ENCODE data around the gene NAV3.

NAV3 gene

GRCh38 chr12:77940011-77940423 lies 109.3 kb downstream of the NAV3 start:
- DNase-seq (ENCODE audit: insufficient read length, low spot score) (no peak), FAIRE-seq (no peak)
- TF ChIP-seq PAX5 (IDR thresholded peaks at IDR 0.05; ENCODE audit: insufficient read depth, low read length, severe bottlenecking) (no peak), SPI1 (IDR thresholded peaks at IDR 0.05; ENCODE audit: low read depth, low read length) (no peak), POLR2AphosphoS5 (IDR thresholded peaks at IDR 0.05; ENCODE audit: low read depth, low read length) (no peak), POLR2A (IDR thresholded peaks at IDR 0.05; ENCODE audit: low read depth, low read length) (no peak), TAF1 (IDR thresholded peaks at IDR 0.05; ENCODE audit: low read depth, low read length) (no peak), POU2F2 (IDR thresholded peaks at IDR 0.05; ENCODE audit: low read depth, low read length) (no peak)

- DNase-seq (ENCODE audit: insufficient read length, low spot score) = no peak
- TF ChIP-seq TAF1 (IDR thresholded peaks at IDR 0.05; ENCODE audit: low read depth, low read length) (no peak), PAX5 (IDR thresholded peaks at IDR 0.05; ENCODE audit: insufficient read depth, low read length, severe bottlenecking) (no peak), POLR2A (IDR thresholded peaks at IDR 0.05; ENCODE audit: low read depth, low read length) (no peak), SPI1 (IDR thresholded peaks at IDR 0.05; ENCODE audit: low read depth, low read length) (no peak), POLR2AphosphoS5 (IDR thresholded peaks at IDR 0.05; ENCODE audit: low read depth, low read length) (no peak), POU2F2 (IDR thresholded peaks at IDR 0.05; ENCODE audit: low read depth, low read length) (no peak)
- no peak for FAIRE-seq
These were observed 109.9 kb downstream of the NAV3 start for GRCh38 chr12:77940567-77940966.

DNA sequence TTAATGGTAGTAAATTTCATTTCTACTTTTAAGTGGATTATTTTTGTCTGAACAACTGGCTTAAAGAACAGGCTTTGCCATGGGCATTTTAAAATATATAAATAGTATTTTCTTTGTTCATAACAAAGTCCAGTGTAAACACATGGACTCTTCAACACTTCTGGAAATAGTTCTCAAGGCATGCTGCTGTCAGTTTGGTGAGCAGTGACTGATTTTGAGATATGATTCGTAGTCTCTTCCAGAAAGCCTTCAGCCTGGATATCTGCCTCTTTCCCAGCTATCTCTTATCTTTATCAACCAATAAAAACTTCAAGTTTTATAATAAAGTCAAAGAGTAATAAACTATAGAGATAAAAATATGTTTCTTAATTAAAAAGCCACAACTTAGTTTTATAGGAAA lies 110.7 kb downstream of the NAV3 start:
- FAIRE-seq = no peak
- no peak for DNase-seq (ENCODE audit: insufficient read length, low spot score)
- TF ChIP-seq PAX5 (IDR thresholded peaks at IDR 0.05; ENCODE audit: insufficient read depth, low read length, severe bottlenecking) (no peak), SPI1 (IDR thresholded peaks at IDR 0.05; ENCODE audit: low read depth, low read length) (no peak), TAF1 (IDR thresholded peaks at IDR 0.05; ENCODE audit: low read depth, low read length) (no peak), POLR2AphosphoS5 (IDR thresholded peaks at IDR 0.05; ENCODE audit: low read depth, low read length) (no peak), POU2F2 (IDR thresholded peaks at IDR 0.05; ENCODE audit: low read depth, low read length) (no peak), POLR2A (IDR thresholded peaks at IDR 0.05; ENCODE audit: low read depth, low read length) (no peak)

- no peak for TF ChIP-seq POLR2AphosphoS5 (IDR thresholded peaks at IDR 0.05; ENCODE audit: low read depth, low read length)
- no peak for TF ChIP-seq POU2F2 (IDR thresholded peaks at IDR 0.05; ENCODE audit: low read depth, low read length)
- no peak for TF ChIP-seq PAX5 (IDR thresholded peaks at IDR 0.05; ENCODE audit: insufficient read depth, low read length, severe bottlenecking)
- TF ChIP-seq SPI1 (IDR thresholded peaks at IDR 0.05; ENCODE audit: low read depth, low read length) = no peak
- TF ChIP-seq POLR2A (IDR thresholded peaks at IDR 0.05; ENCODE audit: low read depth, low read length) = no peak
- no peak for TF ChIP-seq TAF1 (IDR thresholded peaks at IDR 0.05; ENCODE audit: low read depth, low read length)
These were observed 112.8 kb downstream of the NAV3 start for GRCh38 chr12:77943466-77943865.

DNA sequence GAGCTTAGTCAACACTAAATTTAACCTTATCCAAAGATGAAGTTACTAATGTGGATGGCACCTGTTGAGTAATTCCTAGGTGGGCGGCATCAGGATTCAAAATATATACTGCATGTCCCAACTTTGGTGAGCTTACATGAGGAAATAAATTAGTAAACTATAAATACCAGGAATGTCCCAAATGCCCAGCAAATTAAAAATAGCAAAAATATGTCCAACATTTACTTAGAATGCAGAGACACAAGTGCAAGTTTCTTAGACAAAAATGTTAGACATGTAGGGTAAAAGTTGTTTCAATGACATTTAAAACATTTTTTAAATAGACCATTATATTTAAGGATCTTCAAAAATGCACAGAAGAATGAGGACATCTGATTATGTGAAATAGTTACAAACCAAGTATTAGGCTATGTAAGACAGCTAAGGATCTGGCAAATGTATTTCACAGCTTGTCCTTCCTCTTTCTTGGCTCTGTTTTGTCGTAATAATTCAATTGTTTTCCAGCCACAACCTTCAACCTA lies 115.9 kb downstream of the NAV3 start:
- DNase-seq (ENCODE audit: insufficient read length, low spot score) = no peak
- TF ChIP-seq POLR2AphosphoS5 (IDR thresholded peaks at IDR 0.05; ENCODE audit: low read depth, low read length) (no peak), SPI1 (IDR thresholded peaks at IDR 0.05; ENCODE audit: low read depth, low read length) (no peak), TAF1 (IDR thresholded peaks at IDR 0.05; ENCODE audit: low read depth, low read length) (no peak), POU2F2 (IDR thresholded peaks at IDR 0.05; ENCODE audit: low read depth, low read length) (no peak), POLR2A (IDR thresholded peaks at IDR 0.05; ENCODE audit: low read depth, low read length) (no peak), PAX5 (IDR thresholded peaks at IDR 0.05; ENCODE audit: insufficient read depth, low read length, severe bottlenecking) (no peak)
- FAIRE-seq = no peak

More at GRCh38 chr12:77943466-77943865, 112.8 kb downstream of the NAV3 start:
- FAIRE-seq = no peak
- DNase-seq (ENCODE audit: insufficient read length, low spot score) = no peak

GRCh38 chr12:77947330-77947729 lies 116.6 kb downstream of the NAV3 start:
- FAIRE-seq = no peak
- TF ChIP-seq TAF1 (IDR thresholded peaks at IDR 0.05; ENCODE audit: low read depth, low read length) (no peak), PAX5 (IDR thresholded peaks at IDR 0.05; ENCODE audit: insufficient read depth, low read length, severe bottlenecking) (no peak), POLR2A (IDR thresholded peaks at IDR 0.05; ENCODE audit: low read depth, low read length) (no peak), POLR2AphosphoS5 (IDR thresholded peaks at IDR 0.05; ENCODE audit: low read depth, low read length) (no peak), SPI1 (IDR thresholded peaks at IDR 0.05; ENCODE audit: low read depth, low read length) (no peak), POU2F2 (IDR thresholded peaks at IDR 0.05; ENCODE audit: low read depth, low read length) (no peak)
- DNase-seq (ENCODE audit: insufficient read length, low spot score) = no peak

GRCh38 chr12:77947746-77948145 lies 117.1 kb downstream of the NAV3 start:
- FAIRE-seq (no peak), DNase-seq (ENCODE audit: insufficient read length, low spot score) (no peak)
- TF ChIP-seq POLR2AphosphoS5 (IDR thresholded peaks at IDR 0.05; ENCODE audit: low read depth, low read length) (no peak), POLR2A (IDR thresholded peaks at IDR 0.05; ENCODE audit: low read depth, low read length) (no peak), PAX5 (IDR thresholded peaks at IDR 0.05; ENCODE audit: insufficient read depth, low read length, severe bottlenecking) (no peak)

DNA sequence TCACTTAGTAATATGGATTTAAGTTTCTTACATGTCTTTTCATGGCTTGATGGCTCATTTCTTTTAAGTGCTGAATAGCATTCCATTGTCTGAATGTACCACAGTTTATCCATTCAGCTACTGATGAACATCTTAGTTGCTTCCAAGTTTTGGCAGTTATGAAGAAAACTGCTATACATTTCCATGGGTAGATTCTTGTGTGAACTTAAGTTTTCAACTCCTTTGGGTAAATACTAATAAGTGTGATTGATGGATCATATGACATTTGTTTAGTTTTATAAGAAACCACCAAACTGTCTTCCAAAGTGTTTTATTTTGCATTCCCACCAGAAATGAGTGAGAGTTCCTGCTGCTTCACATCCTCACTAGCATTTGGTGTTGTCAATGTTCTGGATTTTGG lies 119.2 kb downstream of the NAV3 start:
- FAIRE-seq (no peak), DNase-seq (ENCODE audit: insufficient read length, low spot score) (no peak)
- no peak for TF ChIP-seq PAX5 (IDR thresholded peaks at IDR 0.05; ENCODE audit: insufficient read depth, low read length, severe bottlenecking)
- TF ChIP-seq TAF1 (IDR thresholded peaks at IDR 0.05; ENCODE audit: low read depth, low read length) = no peak
- no peak for TF ChIP-seq POLR2A (IDR thresholded peaks at IDR 0.05; ENCODE audit: low read depth, low read length)
- TF ChIP-seq SPI1 (IDR thresholded peaks at IDR 0.05; ENCODE audit: low read depth, low read length) = no peak
- no peak for TF ChIP-seq POU2F2 (IDR thresholded peaks at IDR 0.05; ENCODE audit: low read depth, low read length)
- no peak for TF ChIP-seq POLR2AphosphoS5 (IDR thresholded peaks at IDR 0.05; ENCODE audit: low read depth, low read length)

DNA sequence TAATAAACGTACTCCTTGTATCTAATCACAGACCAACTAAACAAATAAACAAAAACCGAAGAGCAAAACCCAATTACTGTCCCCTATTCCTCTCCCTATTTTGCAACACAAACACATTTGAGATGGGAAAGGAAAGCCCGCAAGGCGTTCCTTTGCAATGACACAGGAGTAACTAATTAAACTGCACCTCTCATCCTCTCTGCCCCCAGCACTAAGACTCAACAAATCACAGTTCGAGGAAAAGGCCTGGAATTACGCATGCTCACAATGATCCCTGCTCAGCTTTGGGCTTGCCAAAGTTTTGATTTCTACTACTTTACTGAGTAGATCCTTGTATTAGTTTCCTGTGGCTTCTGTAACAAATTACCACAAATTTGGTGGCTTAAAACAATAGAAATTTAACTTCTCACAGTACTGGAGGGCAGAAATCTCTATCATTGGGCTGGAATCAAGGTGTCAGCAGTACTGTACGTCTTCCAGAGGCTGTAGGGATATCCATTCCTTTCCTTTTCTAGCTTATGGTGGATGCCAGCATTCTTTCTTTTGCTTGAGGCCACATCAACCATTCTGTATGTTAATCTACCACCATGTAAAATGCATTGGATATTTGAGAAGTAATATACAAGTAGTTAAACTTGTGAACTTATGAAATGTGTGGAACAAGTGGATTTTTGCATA lies 123.0 kb downstream of the NAV3 start:
- DNase-seq (ENCODE audit: insufficient read length, low spot score) = no peak
- FAIRE-seq = no peak
- TF ChIP-seq POU2F2 (IDR thresholded peaks at IDR 0.05; ENCODE audit: low read depth, low read length) (no peak), PAX5 (IDR thresholded peaks at IDR 0.05; ENCODE audit: insufficient read depth, low read length, severe bottlenecking) (no peak), POLR2AphosphoS5 (IDR thresholded peaks at IDR 0.05; ENCODE audit: low read depth, low read length) (no peak), SPI1 (IDR thresholded peaks at IDR 0.05; ENCODE audit: low read depth, low read length) (no peak), POLR2A (IDR thresholded peaks at IDR 0.05; ENCODE audit: low read depth, low read length) (no peak), TAF1 (IDR thresholded peaks at IDR 0.05; ENCODE audit: low read depth, low read length) (no peak)
